ENCODE data around the gene TSPYL6.
A peak's percentile ranks its signal among the peaks of the same experiment; 100 is the strongest.
"Not testable (repeated sequence)": the region's sequence is repeated elsewhere in the genome, so short reads cannot be mapped to it uniquely, and the experiment has no call there.

Gene TSPYL6

GRCh38 chr2:54256091-54256694 lies at the start of gene TSPYL6:
Gene TSPYL6, minus strand, starts transcription at chr2:54256229. Its CDS starts 78 bp downstream, at chr2:54256151.
- intact Hi-C loops (cut with DNase I; ENCODE audit: low total_unique reads) = no loop called here
- TF ChIP-seq CTCF (IDR thresholded peaks at IDR 0.05) = no peak
- peaks cover 0 to 3% (median 0%) of the 10 kb centered on the region in 3 donors for H3K36me3 ChIP-seq
- H3K9me3 ChIP-seq = no peaks in the 10 kb centered on the region
- peaks cover 0 to 10% (median under 1%) of the 10 kb centered on the region in 4 donors for H3K4me1 ChIP-seq
- H3K4me3 ChIP-seq = no peak within 1 kb of the TSS
- H3K27ac ChIP-seq = no peak within 1 kb of the TSS
- H3K27me3 ChIP-seq = no peaks in the 10 kb centered on the region
- DNase-seq = no peak

DNA sequence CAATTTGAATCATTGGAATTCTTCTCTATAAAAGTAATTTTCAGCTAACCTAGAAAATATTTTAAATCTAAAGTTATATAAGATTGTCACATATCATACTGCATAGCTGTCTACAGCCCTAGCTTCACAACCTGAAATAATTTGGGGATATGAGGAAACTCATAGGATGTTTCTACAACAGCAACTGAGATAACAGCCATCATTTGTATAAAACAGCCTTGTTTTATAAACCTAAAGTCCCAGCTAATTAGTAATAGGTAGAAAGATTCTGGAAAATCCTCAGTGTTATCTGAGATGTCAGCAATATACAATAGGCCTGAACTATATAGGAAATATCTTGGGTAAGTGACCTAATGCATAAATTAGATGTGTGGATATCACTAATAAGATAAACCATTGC lies 47.6 kb upstream of the TSPYL6 start:
- H3K4me3 ChIP-seq = no peak overlapping the region
- TF ChIP-seq CTCF (IDR thresholded peaks at IDR 0.05) = no peak
- intact Hi-C loops (cut with DNase I; ENCODE audit: low total_unique reads) = no loop called here
- peaks cover 0 to 7% (median 0%) of the 10 kb centered on the region in 4 donors for H3K4me1 ChIP-seq
- DNase-seq = no peak
- H3K27me3 ChIP-seq = no peaks in the 10 kb centered on the region
- H3K36me3 ChIP-seq = peaks cover 0 to 5% (median 0%) of the 10 kb centered on the region in 3 donors
- H3K9me3 ChIP-seq = no peaks in the 10 kb centered on the region
- no peak overlapping the region for H3K27ac ChIP-seq

DNA sequence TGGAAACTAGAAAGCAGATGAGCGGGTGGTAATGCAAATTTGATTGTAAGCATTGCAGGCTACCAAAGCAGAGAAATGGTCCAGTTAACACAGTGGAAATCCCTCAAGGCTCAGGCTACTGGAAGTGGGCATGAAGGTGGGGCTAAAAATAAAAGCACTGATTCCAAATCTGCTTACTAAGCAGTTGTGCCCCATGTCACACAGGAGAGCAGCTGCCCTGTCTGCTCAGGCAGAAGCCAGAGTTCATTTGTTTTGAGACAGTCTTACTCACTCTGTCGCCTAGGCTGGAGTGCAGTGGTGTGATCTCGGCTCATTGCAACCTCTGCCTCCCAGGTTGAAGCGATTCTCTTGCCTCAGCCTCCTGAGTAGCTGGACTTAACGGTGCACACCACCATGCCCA lies 42.5 kb upstream of the TSPYL6 start:
- DNase-seq = no peak
- Histone ChIP-seq H3K27ac (no peak overlapping the region), H3K4me3 (no peak overlapping the region), H3K9me3 (no peaks in the 10 kb centered on the region), H3K36me3 (no peaks in the 10 kb centered on the region), H3K27me3 (no peaks in the 10 kb centered on the region), H3K4me1 (peaks cover 0 to 7% (median 0%) of the 10 kb centered on the region in 4 donors)
- intact Hi-C loops (cut with DNase I; ENCODE audit: low total_unique reads) = no loop called here
- no peak for TF ChIP-seq CTCF (IDR thresholded peaks at IDR 0.05)

GRCh38 chr2:54295911-54296310 lies 39.9 kb upstream of the TSPYL6 start:
- Histone ChIP-seq H3K27ac (no peak overlapping the region), H3K4me1 (peaks cover 0 to 6% (median 0%) of the 10 kb centered on the region in 4 donors), H3K4me3 (no peak overlapping the region), H3K27me3 (no peaks in the 10 kb centered on the region), H3K36me3 (no peaks in the 10 kb centered on the region), H3K9me3 (no peaks in the 10 kb centered on the region)
- DNase-seq = no peak
- intact Hi-C loops (cut with DNase I; ENCODE audit: low total_unique reads) = no loop called here
- TF ChIP-seq CTCF (IDR thresholded peaks at IDR 0.05) = no peak

- not testable (repeated sequence) for DNase-seq, H3K27me3 ChIP-seq, H3K4me3 ChIP-seq
These were observed 38.6 kb upstream of the TSPYL6 start for GRCh38 chr2:54294665-54295064.

DNA sequence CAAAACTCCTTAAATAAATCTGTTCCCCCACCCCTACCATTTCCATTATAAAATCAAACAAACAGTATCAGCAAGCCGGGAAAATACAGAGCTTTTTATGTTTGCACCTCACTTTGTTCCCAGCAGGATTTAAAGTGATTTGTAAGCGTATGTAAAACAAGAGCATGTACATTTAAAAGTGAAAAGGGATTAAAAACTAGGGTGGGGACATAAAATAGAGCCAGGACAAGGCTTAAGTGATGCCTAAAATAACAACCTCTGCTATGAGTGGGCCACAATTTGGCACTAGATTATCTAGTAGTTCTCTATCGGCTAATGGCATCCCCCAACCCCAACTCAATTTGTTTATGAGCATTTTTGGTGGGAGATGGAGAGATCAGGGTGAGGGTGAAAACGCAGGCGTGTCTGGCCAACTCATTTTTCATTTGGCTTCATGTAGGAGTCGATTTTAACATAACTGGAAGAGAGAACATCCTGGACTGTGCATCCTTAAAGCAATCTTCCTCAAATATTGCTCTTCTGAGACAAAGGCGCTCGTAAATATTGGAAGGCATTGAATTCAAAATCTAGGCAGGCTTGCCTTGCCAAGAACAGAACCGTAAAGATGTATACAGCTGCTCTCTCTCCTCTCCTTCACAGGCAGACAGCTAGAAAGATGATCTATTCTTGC lies 34.5 kb upstream of the TSPYL6 start:
- TF ChIP-seq CTCF (IDR thresholded peaks at IDR 0.05) = no peak
- H3K9me3 ChIP-seq = no peaks in the 10 kb centered on the region
- intact Hi-C loops (cut with DNase I; ENCODE audit: low total_unique reads) = no loop called here
- no peaks in the 10 kb centered on the region for H3K27me3 ChIP-seq
- H3K4me1 ChIP-seq = no peaks in the 10 kb centered on the region
- no peak for DNase-seq
- peak overlapping the region in 1 of 2 donors; percentile 13 for H3K4me3 ChIP-seq
- peak overlapping the region in 1 of 2 donors; percentile 15 for H3K27ac ChIP-seq
- H3K36me3 ChIP-seq = no peaks in the 10 kb centered on the region

More at GRCh38 chr2:54294665-54295064, 38.6 kb upstream of the TSPYL6 start:
- H3K9me3 ChIP-seq; H3K36me3 ChIP-seq; intact Hi-C loops (cut with DNase I; ENCODE audit: low total_unique reads); H3K27ac ChIP-seq; H3K4me1 ChIP-seq: not testable (repeated sequence)

Measured in tibial artery (tissue), 4 donors.